GM18861 (cell line): ENCODE data around the gene SIGLEC5.
A peak's percentile ranks its signal among the peaks of the same experiment; 100 is the strongest.

Experiments
- ATAC-seq: cut with Tn5 transposase; IDR thresholded peaks from one replicate; pipeline ENCODE4 v1.9.1; 2021; ENCODE audit not compliant: unreplicated experiment

The SIGLEC5 gene

GRCh38 chr19:51590441-51590840 is 39.8 kb downstream of the SIGLEC5 start:
- ATAC-seq = no peak

- ATAC-seq = no peak
Observed at GRCh38 chr19:51589511-51589910, 40.7 kb downstream of the SIGLEC5 start.

- ATAC-seq = no peak
Observed at GRCh38 chr19:51587264-51588191, 42.7 kb downstream of the SIGLEC5 start.

GRCh38 chr19:51586799-51587198 is 43.4 kb downstream of the SIGLEC5 start:
- ATAC-seq = no peak

GRCh38 chr19:51586103-51586728 is 44.0 kb downstream of the SIGLEC5 start:
- no peak for ATAC-seq

- no peak for ATAC-seq
Observed at GRCh38 chr19:51576850-51577249, 53.4 kb downstream of the SIGLEC5 start.

GRCh38 chr19:51573331-51573730 is 56.9 kb downstream of the SIGLEC5 start:
- ATAC-seq = no peak

- ATAC-seq = no peak
Observed at GRCh38 chr19:51572908-51573307, 57.3 kb downstream of the SIGLEC5 start.

- ATAC-seq = no peak
Observed at GRCh38 chr19:51572410-51572809, 57.8 kb downstream of the SIGLEC5 start.

GRCh38 chr19:51571599-51571998 is 58.6 kb downstream of the SIGLEC5 start:
- ATAC-seq = no peak

GRCh38 chr19:51570962-51571575 is 59.1 kb downstream of the SIGLEC5 start, which contains the start of gene ZNF175:
Gene ZNF175, plus strand, starts transcription at chr19:51571283. Its CDS starts 2,047 bp downstream, at chr19:51573330.
- ATAC-seq = peak; percentile 88

GRCh38 chr19:51568456-51568855 is 61.7 kb downstream of the SIGLEC5 start:
- no peak for ATAC-seq

GRCh38 chr19:51567583-51567982 is 62.6 kb downstream of the SIGLEC5 start:
- no peak for ATAC-seq

GRCh38 chr19:51566489-51567100 is 63.6 kb downstream of the SIGLEC5 start:
- no peak for ATAC-seq

GRCh38 chr19:51565583-51565982 is 64.6 kb downstream of the SIGLEC5 start:
- no peak for ATAC-seq

GRCh38 chr19:51564791-51565190 is 65.4 kb downstream of the SIGLEC5 start:
- no peak for ATAC-seq
